Neuronal stem cell (in vitro differentiated cells): ENCODE measurements around the gene OCEL1.
A peak's percentile ranks its signal among the peaks of the same experiment; 100 is the strongest.

Experiments
- DNase-seq: peaks from one replicate; pipeline ENCODE4 v3.0.0-alpha.2; 2013; ENCODE audit warnings: low spot score
- H2AFZ ChIP-seq: one replicate; pipeline ENCODE4 v1.6.1; 2013; ENCODE audit warnings: mild to moderate bottlenecking, low read length, inconsistent platforms
- H2AK5ac ChIP-seq: 2 replicates; pipeline ENCODE4 v1.6.1; 2013; ENCODE audit warnings: low read depth, mild to moderate bottlenecking, inconsistent platforms, low read length, moderate library complexity, mixed read lengths
- H2BK120ac ChIP-seq: 2 replicates; pipeline ENCODE4 v1.6.1; 2013; ENCODE audit warnings: low read depth, mild to moderate bottlenecking, inconsistent platforms, low read length, moderate library complexity, mixed read lengths
- H2BK12ac ChIP-seq: one replicate; pipeline ENCODE4 v1.6.1; 2013; ENCODE audit warnings: low read length, inconsistent platforms
- H2BK15ac ChIP-seq: 2 replicates; pipeline ENCODE4 v1.6.1; 2013; ENCODE audit warnings: mild to moderate bottlenecking, low read length, inconsistent platforms, mixed read lengths
- H2BK5ac ChIP-seq: one replicate; pipeline ENCODE4 v1.6.1; 2013; ENCODE audit warnings: inconsistent platforms, mild to moderate bottlenecking, low read length, moderate library complexity
- H3K14ac ChIP-seq: one replicate; pipeline ENCODE4 v1.6.1; 2013; ENCODE audit warnings: low read length, inconsistent platforms
- H3K18ac ChIP-seq: 2 replicates; pipeline ENCODE4 v1.6.1; 2013; ENCODE audit warnings: low read length, inconsistent platforms
- H3K23ac ChIP-seq: 2 replicates; pipeline ENCODE4 v1.6.1; 2013; ENCODE audit warnings: low read depth, mild to moderate bottlenecking, mixed read lengths, low read length, inconsistent platforms; ENCODE audit not compliant: poor library complexity
- H3K27ac ChIP-seq: replicated peaks from 3 replicates; pipeline ENCODE4 v1.5.1; 2013; ENCODE audit warnings: low read length, inconsistent platforms
- H3K27me3 ChIP-seq, 3 experiments: 2 replicates each; pipeline ENCODE4 v1.6.1; 2013; ENCODE audit warnings: low read length in 3 of 3, mild to moderate bottlenecking in 2 of 3, inconsistent platforms in 1 of 3, low read depth in 1 of 3, mixed read lengths in 1 of 3, moderate library complexity in 1 of 3; ENCODE audit not compliant: control insufficient read depth in 3 of 3, insufficient read depth in 3 of 3
- H3K36me3 ChIP-seq, 2 donors: replicated peaks in 1 of 2; 2 replicates each; pipeline ENCODE4 v1.6.1; 2013; ENCODE audit warnings: low read length in 2 of 2; ENCODE audit not compliant: control insufficient read depth in 2 of 2, insufficient read depth in 2 of 2
- H3K4ac ChIP-seq: 2 replicates; pipeline ENCODE4 v1.6.1; 2013; ENCODE audit warnings: inconsistent platforms, mild to moderate bottlenecking, low read length, moderate library complexity
- H3K4me1 ChIP-seq, 2 donors: 1 replicate in 1 of 2; 2 replicates in 1 of 2; pipeline ENCODE4 v1.6.1; 2013; ENCODE audit warnings: low read length in 2 of 2, low read depth in 1 of 2; ENCODE audit not compliant: control insufficient read depth in 2 of 2, insufficient read depth in 1 of 2
- H3K4me2 ChIP-seq: one replicate; pipeline ENCODE4 v1.6.1; 2013; ENCODE audit warnings: mild to moderate bottlenecking, low read length, inconsistent platforms; ENCODE audit not compliant: insufficient read depth, poor library complexity, severe bottlenecking
- H3K4me3 ChIP-seq, 2 donors: 2 replicates each; pipeline ENCODE4 v1.5.1; 2013; ENCODE audit warnings: low read length in 2 of 2, mild to moderate bottlenecking in 2 of 2, inconsistent platforms in 1 of 2, moderate library complexity in 1 of 2
- H3K79me1 ChIP-seq: one replicate; pipeline ENCODE4 v1.6.1; 2013; ENCODE audit warnings: low read depth, mild to moderate bottlenecking, inconsistent platforms, low read length, moderate library complexity
- H3K9ac ChIP-seq: one replicate; pipeline ENCODE4 v1.6.1; 2013; ENCODE audit warnings: mild to moderate bottlenecking, low read depth, low read length, inconsistent platforms; ENCODE audit not compliant: poor library complexity
- H3K9me3 ChIP-seq, 2 donors: replicated peaks in 1 of 2; 2 replicates each; pipeline versions ENCODE3 to v1.6.1; 2013; ENCODE audit warnings: low read length in 2 of 2, mild to moderate bottlenecking in 2 of 2, inconsistent platforms in 1 of 2, low read depth in 1 of 2, mixed read lengths in 1 of 2, moderate library complexity in 1 of 2; ENCODE audit not compliant: control insufficient read depth in 2 of 2, insufficient read depth in 1 of 2
- H4K8ac ChIP-seq: one replicate; pipeline ENCODE4 v1.6.1; 2013; ENCODE audit warnings: low read depth, mild to moderate bottlenecking, inconsistent platforms, low read length, moderate library complexity
- H4K91ac ChIP-seq: one replicate; pipeline ENCODE4 v1.6.1; 2013; ENCODE audit warnings: low read length, low read depth, mild to moderate bottlenecking, inconsistent platforms; ENCODE audit not compliant: poor library complexity
- whole genome bisulfite sequencing, 2 donors: extraction: QIAGEN DNeasy Blood & Tissue Kit; methylation state at CpG; one replicate each; pipeline ENCODE4 v1.1.7; 2013; ENCODE audit warnings: missing lambda C conversion rate in 2 of 2, mixed read lengths in 1 of 2; ENCODE audit not compliant: insufficient read length in 2 of 2, insufficient replicate concordance in 1 of 2; ENCODE audit errors: extremely low coverage in 2 of 2; 5-methylcytosine and 5-hydroxymethylcytosine counted together

OCEL1 gene

DNA sequence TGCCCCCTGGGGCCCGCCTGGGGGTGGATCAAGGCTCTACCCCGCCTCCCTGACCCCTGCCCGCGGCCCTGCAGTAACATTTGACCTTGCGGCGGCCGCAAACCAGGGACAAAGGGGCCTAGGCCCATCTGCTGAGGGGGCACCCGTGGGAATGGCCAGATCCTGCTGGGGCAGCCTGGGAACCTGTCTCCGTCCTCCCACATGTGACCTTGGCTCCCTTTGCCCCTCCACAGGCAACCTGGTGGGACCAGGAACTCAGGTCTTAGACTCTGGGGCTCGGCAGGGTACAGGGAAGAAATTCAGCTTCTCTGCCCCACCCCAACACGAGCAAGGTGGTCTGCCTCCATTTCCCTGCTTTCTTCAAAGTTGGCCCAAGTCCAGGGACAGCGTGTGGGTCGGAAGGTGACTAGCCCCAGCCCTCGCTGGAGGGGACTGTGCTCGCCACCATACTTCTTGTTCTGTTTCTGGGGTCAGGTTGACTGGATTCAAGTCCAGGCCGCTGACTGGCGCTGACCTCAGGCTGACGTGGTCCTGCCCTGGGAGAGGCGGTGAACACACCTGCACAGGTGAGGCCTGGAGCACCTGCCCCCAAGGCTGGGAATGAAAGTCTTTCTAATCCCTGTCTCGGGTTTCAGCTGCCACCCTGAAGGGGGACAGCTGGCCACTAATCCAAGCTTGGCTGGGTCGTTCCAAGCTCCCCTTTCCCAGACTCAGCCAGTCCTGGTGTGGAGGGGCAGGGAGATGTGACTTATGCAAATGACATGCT lies 22.2 kb downstream of the OCEL1 start:
- H3K18ac ChIP-seq, result peak overlapping the region; percentile 3
- H3K36me3 ChIP-seq, result no peaks in the 10 kb centered on the region
- no peak overlapping the region for H2BK15ac ChIP-seq
- peaks cover 23 to 27% of the 10 kb centered on the region in 2 donors for H3K4me1 ChIP-seq
- H3K23ac ChIP-seq, result no peak overlapping the region
- no peak for DNase-seq
- no peaks in the 10 kb centered on the region for H3K9me3 ChIP-seq
- no CpG with 5 or more reads among the region's 21 CpGs for WGBS, 2 donors
- peaks cover 10% of the 10 kb centered on the region for H3K79me1 ChIP-seq
- H2BK12ac ChIP-seq, result peak overlapping the region; percentile 8
- H3K14ac ChIP-seq, result no peak overlapping the region
- H3K27ac ChIP-seq, result no peak overlapping the region
- H4K91ac ChIP-seq, result no peak overlapping the region
- peaks cover 0 to 2% (median 0%) of the 10 kb centered on the region in 3 experiments for H3K27me3 ChIP-seq
- H3K9ac ChIP-seq, result no peak overlapping the region
- H3K4me2 ChIP-seq, result no peak overlapping the region
- no peak overlapping the region for H4K8ac ChIP-seq
- H2BK5ac ChIP-seq, result no peak overlapping the region
- peak overlapping the region; percentile 5 for H2AFZ ChIP-seq
- no peak overlapping the region for H3K4me3 ChIP-seq
- H2BK120ac ChIP-seq, result peak overlapping the region; percentile 61
- H2AK5ac ChIP-seq, result no peak overlapping the region
- H3K4ac ChIP-seq, result no peak overlapping the region

DNA sequence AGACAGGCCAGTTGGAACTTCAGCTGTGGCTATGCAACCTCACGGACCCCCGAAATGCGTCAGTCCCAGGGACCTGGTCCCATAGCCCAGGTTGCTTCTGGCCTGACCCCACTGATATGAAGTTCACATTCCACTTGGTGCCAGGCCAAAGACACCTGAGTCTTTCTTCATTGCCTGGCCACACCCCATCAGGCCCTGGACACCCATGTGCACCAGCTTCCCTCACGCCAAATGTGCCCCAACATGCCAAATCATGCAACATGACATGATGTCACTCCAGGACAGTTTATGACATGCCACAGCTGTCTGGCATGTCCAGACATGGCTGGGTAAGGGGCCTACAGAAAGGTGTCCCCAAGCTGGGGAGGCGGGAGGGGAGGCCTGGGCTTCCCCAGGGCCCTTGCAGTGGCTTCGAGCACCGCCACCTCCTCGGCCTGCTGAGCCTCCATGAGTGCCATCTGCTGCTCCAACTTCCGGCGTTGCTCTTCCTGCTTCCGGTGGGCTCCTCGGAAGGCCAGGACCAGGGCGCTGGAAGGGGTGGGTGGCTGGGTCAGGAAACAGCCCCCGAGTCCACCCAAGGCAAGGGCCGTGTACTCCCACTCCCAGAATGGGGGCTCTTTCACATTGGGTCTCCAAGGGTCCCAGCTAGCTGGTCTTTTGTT lies 24.0 kb downstream of the OCEL1 start:
- no peak overlapping the region for H2BK15ac ChIP-seq
- no peak for DNase-seq
- H2BK5ac ChIP-seq, result no peak overlapping the region
- H3K4me2 ChIP-seq, result no peak overlapping the region
- H3K36me3 ChIP-seq, result no peaks in the 10 kb centered on the region
- H3K23ac ChIP-seq, result no peak overlapping the region
- H3K79me1 ChIP-seq, result peaks cover 4% of the 10 kb centered on the region
- no peak overlapping the region for H3K4ac ChIP-seq
- no peak overlapping the region for H2BK12ac ChIP-seq
- no peak overlapping the region for H3K18ac ChIP-seq
- no peak overlapping the region for H4K8ac ChIP-seq
- H3K27me3 ChIP-seq, result peaks cover 0 to 2% (median 0%) of the 10 kb centered on the region in 3 experiments
- peak overlapping the region; percentile 4 for H2AK5ac ChIP-seq
- peaks cover 19 to 22% of the 10 kb centered on the region in 2 donors for H3K4me1 ChIP-seq
- WGBS, 2 donors, result no CpG with 5 or more reads among the region's 15 CpGs
- H3K27ac ChIP-seq, result no peak overlapping the region
- H3K4me3 ChIP-seq, result no peak overlapping the region
- no peak overlapping the region for H3K9ac ChIP-seq
- no peak overlapping the region for H4K91ac ChIP-seq
- H2BK120ac ChIP-seq, result no peak overlapping the region
- H3K9me3 ChIP-seq, result no peaks in the 10 kb centered on the region
- no peak overlapping the region for H2AFZ ChIP-seq
- H3K14ac ChIP-seq, result no peak overlapping the region

GRCh38 chr19:17254636-17255035 lies 28.6 kb downstream of the OCEL1 start:
- Histone ChIP-seq H2BK5ac (no peak overlapping the region), H2BK15ac (no peak overlapping the region), H3K14ac (no peak overlapping the region), H3K18ac (no peak overlapping the region), H3K4me3 (no peak overlapping the region), H3K23ac (no peak overlapping the region), H3K27me3 (peaks cover 0 to 4% (median 0%) of the 10 kb centered on the region in 3 experiments), H2AK5ac (no peak overlapping the region), H3K4me1 (peaks cover 0 to 2% of the 10 kb centered on the region in 2 donors), H3K4ac (no peak overlapping the region), H2BK12ac (no peak overlapping the region), H2BK120ac (no peak overlapping the region), H2AFZ (no peak overlapping the region), H3K79me1 (no peaks in the 10 kb centered on the region), H4K8ac (no peak overlapping the region), H3K4me2 (no peak overlapping the region), H3K9me3 (peaks cover 0 to 12% of the 10 kb centered on the region in 2 donors), H4K91ac (no peak overlapping the region), H3K9ac (peak overlapping the region; percentile 30), H3K27ac (no peak overlapping the region), H3K36me3 (no peaks in the 10 kb centered on the region)
- no CpG with 5 or more reads among the region's 10 CpGs for WGBS, 2 donors
- DNase-seq, result no peak

DNA sequence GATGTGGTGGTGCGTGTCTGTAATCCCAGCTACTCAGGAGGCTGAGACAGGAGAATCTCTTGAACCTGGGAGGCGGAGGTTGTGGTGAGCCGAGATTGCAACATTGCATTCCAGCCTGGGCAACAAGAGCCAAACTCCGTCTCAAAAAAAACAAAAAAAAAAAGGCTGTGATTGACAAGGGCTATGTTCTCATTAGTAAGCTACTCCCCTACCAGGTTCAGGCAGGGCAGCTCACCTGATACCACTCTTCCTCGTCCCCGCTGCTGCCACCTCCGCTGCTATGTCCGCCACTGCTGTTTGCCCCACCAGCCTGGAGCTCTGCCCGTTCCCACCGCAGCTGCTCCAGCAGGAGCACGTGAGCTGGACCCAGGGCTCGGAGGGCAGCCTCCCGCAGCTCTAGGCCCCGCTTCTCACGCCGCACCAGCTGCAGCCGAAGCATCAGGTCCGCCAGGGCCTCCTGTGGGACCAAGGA lies 29.2 kb downstream of the OCEL1 start:
- H3K4me1 ChIP-seq, result peaks cover 0 to 2% of the 10 kb centered on the region in 2 donors
- H3K23ac ChIP-seq, result peak overlapping the region; percentile 16
- H3K36me3 ChIP-seq, result no peaks in the 10 kb centered on the region
- no peak overlapping the region for H2AFZ ChIP-seq
- H3K27ac ChIP-seq, result no peak overlapping the region
- H3K9me3 ChIP-seq, result peaks cover 0 to 15% of the 10 kb centered on the region in 2 donors
- H3K4ac ChIP-seq, result no peak overlapping the region
- no peak overlapping the region for H2BK12ac ChIP-seq
- no peak overlapping the region for H2AK5ac ChIP-seq
- no peak overlapping the region for H2BK5ac ChIP-seq
- H3K14ac ChIP-seq, result no peak overlapping the region
- WGBS, 2 donors, result no CpG with 5 or more reads among the region's 18 CpGs
- no peak overlapping the region for H4K8ac ChIP-seq
- no peak for DNase-seq
- no peaks in the 10 kb centered on the region for H3K79me1 ChIP-seq
- no peak overlapping the region for H3K9ac ChIP-seq
- no peak overlapping the region for H2BK15ac ChIP-seq
- no peak overlapping the region for H3K18ac ChIP-seq
- no peak overlapping the region for H4K91ac ChIP-seq
- H2BK120ac ChIP-seq, result no peak overlapping the region
- H3K27me3 ChIP-seq, result peaks cover 0 to 2% (median 0%) of the 10 kb centered on the region in 3 experiments
- H3K4me3 ChIP-seq, result no peak overlapping the region
- no peak overlapping the region for H3K4me2 ChIP-seq
